Skeletal muscle tissue (tissue), 4 donors: ENCODE data around the gene RASSF7. TPM values are rescaled to one million over a fixed set of nuclear protein-coding genes. Genes with fewer than 3 reads are reported as not detected.

Experiments
- H3K27ac ChIP-seq: one replicate; pipeline ENCODE4 v1.7.0; 2013; ENCODE audit warnings: mild to moderate bottlenecking, low read depth, low read length, inconsistent platforms
- H3K27me3 ChIP-seq, 3 donors: one replicate each; pipeline ENCODE4 v1.7.0; 2013; ENCODE audit warnings: low read length in 3 of 3; ENCODE audit not compliant: control insufficient read depth in 3 of 3, insufficient read depth in 3 of 3
- H3K36me3 ChIP-seq, 3 donors: one replicate each; pipeline ENCODE4 v1.7.0; 2013; ENCODE audit warnings: low read length in 3 of 3; ENCODE audit not compliant: control insufficient read depth in 3 of 3, insufficient read depth in 3 of 3
- H3K4me1 ChIP-seq, 3 donors: one replicate each; pipeline ENCODE4 v1.7.0; 2013; ENCODE audit warnings: low read length in 3 of 3, mild to moderate bottlenecking in 3 of 3; ENCODE audit not compliant: control insufficient read depth in 3 of 3, insufficient read depth in 3 of 3
- H3K4me3 ChIP-seq, 3 donors: one replicate each; pipeline ENCODE4 v1.7.0; 2013; ENCODE audit warnings: low read length in 3 of 3
- H3K9ac ChIP-seq, 3 donors: one replicate each; pipeline ENCODE4 v1.7.0; 2013; ENCODE audit warnings: low read length in 3 of 3, mild to moderate bottlenecking in 3 of 3, moderate library complexity in 2 of 3, low read depth in 1 of 3
- H3K9me3 ChIP-seq, 3 donors: one replicate each; pipeline ENCODE4 v1.7.0; 2013; ENCODE audit warnings: low read length in 3 of 3; ENCODE audit not compliant: control insufficient read depth in 3 of 3
- total RNA-seq: library from RNA; depleted of rRNA; stranded (reverse); fragments of >200 nt; gene quantifications from one replicate; pipeline ENCODE4 v1.2.3, GENCODE V29; 2014
- donor health status: Osteomylitis.

Gene RASSF7
- total RNA-seq, 1 donor from 2014 or later, result 0.52 TPM

DNA sequence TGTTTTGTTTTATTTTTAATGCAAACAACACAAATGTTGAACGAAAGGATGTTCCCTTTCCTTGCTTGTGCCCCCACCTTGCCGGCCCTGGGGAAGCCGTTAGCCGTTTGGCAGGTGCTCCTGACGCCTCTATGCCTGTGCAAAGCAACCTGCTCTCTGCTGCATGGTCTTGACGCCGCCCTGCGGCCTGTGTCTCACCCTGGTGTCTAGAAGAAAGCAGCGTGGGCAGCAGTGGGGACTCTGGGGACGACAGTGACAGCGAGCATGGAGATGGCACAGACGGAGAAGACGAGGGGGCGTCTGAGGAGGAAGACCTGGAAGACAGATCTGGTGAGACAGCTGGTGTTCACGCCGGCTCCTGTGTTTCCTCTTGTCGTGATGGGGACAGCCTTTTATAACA lies 21.0 kb downstream of the RASSF7 start:
- Histone ChIP-seq H3K4me3 (no peak overlapping the region), H3K9me3 (no peaks in the 10 kb centered on the region), H3K36me3 (peaks cover 22 to 27% (median 25%) of the 10 kb centered on the region in 3 donors), H3K27ac (no peak overlapping the region), H3K4me1 (peaks cover 39 to 45% (median 39%) of the 10 kb centered on the region in 3 donors), H3K27me3 (no peaks in the 10 kb centered on the region), H3K9ac (no peak overlapping the region)

DNA sequence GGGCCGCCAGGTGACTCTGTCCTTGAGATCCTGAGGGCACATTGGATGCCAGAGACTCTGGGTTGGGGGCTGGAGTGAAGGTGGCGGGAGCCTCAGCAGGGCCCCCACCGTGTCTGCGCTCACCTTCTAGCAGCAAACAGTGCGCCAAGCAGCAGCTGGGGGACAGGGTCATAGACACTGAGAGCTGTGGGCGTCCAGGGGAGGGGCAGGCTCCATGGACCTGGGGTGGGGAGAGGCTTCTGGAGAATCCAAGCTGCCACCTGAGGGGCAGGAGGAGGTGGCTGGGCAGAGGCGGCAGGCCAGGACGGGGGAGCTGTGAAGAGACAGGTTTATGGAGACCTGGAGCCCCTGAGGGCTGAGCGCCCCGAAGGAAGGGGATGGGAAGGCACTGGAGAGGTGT lies 23.5 kb downstream of the RASSF7 start:
- Histone ChIP-seq H3K36me3 (peaks cover 37 to 42% (median 41%) of the 10 kb centered on the region in 3 donors), H3K27me3 (no peaks in the 10 kb centered on the region), H3K4me1 (peaks cover 15 to 20% (median 16%) of the 10 kb centered on the region in 3 donors), H3K27ac (no peak overlapping the region), H3K9ac (no peak overlapping the region), H3K9me3 (no peaks in the 10 kb centered on the region), H3K4me3 (no peak overlapping the region)

DNA sequence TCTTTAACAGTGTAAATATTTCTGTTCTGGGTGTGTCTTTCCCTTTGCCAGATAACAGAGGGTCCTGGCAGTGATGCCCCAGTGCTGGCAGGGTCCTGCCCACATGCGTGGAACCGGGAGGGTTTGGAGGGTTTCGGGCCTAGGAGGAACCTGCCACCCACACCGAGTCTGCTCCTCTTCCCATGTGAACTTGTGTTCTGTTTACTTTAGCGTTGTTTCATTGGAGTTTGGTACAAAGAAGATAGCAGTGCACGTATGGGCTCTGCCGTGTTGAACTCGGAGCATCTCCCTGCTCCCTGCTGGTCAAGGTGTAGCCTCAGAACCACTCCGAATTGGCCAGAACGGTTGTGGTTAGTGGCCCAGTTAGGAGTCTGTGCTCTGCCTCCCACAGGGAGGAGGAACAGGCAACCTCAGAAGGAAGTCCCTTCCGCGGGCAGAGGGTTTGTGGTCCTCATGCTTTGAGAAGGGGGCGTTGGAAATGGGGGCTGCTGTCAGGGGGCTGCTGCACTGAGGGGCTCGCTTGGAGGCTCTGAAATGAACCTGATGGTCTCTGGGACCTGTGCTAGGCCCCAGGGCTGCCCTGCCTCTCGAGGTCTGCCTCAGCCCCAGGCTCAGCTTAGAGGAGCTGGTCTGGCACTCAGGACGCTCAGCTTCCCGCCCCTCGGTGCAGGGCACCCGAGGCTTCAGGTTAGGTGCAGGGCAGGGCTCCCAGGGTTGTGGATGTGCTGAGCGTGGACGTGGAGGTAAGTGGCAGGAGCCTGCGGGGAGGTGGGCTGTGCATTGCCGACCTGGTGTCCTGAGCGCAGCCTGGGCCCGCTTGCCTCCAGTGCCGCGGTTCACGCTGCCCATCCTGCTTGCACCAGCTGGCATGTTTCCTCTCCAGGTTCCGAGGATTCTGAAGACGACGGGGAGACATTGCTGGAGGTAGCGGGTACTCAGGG lies 25.9 kb downstream of the RASSF7 start:
- Histone ChIP-seq H3K27me3 (no peaks in the 10 kb centered on the region), H3K36me3 (peaks cover 52 to 56% (median 56%) of the 10 kb centered on the region in 3 donors), H3K27ac (no peak overlapping the region), H3K4me1 (peaks cover 0 to 1% (median 0%) of the 10 kb centered on the region in 3 donors), H3K9ac (no peak overlapping the region), H3K9me3 (no peaks in the 10 kb centered on the region), H3K4me3 (no peak overlapping the region)

DNA sequence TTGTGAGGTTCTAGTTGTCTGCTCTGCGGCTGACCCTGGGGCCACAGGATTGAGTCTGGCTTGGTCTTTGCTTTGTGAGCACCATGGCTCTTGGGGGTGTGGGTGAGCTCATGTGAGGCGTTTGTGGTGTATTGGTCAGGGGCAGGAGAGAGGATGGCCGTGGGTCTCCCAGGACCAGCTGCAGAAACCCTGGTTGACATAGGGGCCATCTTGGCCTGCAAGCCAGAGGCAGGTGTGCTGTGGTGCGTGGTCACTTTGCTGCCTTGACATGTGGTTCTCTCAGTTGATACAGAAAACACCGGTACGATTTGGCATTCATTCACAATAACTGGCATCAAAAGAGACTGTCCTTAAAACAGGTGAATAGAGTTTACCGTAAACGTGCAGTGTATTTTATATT lies 26.8 kb downstream of the RASSF7 start:
- H3K9ac ChIP-seq, result no peak overlapping the region
- no peak overlapping the region for H3K4me3 ChIP-seq
- H3K27me3 ChIP-seq, result no peaks in the 10 kb centered on the region
- H3K4me1 ChIP-seq, result no peaks in the 10 kb centered on the region
- no peak overlapping the region for H3K27ac ChIP-seq
- H3K36me3 ChIP-seq, result peaks cover 49 to 58% (median 54%) of the 10 kb centered on the region in 3 donors
- H3K9me3 ChIP-seq, result no peaks in the 10 kb centered on the region

DNA sequence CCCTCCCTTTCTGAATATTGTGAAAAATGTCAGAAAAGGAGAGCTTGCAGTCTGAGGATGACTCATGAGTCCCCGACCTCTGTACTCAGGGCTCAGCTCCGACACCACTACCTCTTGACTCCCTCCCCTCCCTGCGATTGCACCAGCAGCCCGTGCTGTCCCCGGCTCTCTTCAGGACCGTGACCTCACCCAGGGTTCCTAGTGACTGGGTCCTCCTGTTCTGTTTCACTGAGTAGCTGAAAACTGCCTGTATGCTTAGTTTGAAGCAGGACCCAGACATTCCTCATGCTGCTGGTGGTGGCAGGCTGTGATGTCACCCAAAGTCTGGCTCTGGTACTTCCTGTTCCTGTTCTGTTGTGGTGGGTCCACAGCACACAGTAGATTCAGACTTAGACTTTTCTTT lies 27.2 kb downstream of the RASSF7 start:
- Histone ChIP-seq H3K36me3 (peaks cover 53 to 62% (median 59%) of the 10 kb centered on the region in 3 donors), H3K4me1 (no peaks in the 10 kb centered on the region), H3K27ac (no peak overlapping the region), H3K9me3 (no peaks in the 10 kb centered on the region), H3K9ac (no peak overlapping the region), H3K4me3 (no peak overlapping the region), H3K27me3 (no peaks in the 10 kb centered on the region)

DNA sequence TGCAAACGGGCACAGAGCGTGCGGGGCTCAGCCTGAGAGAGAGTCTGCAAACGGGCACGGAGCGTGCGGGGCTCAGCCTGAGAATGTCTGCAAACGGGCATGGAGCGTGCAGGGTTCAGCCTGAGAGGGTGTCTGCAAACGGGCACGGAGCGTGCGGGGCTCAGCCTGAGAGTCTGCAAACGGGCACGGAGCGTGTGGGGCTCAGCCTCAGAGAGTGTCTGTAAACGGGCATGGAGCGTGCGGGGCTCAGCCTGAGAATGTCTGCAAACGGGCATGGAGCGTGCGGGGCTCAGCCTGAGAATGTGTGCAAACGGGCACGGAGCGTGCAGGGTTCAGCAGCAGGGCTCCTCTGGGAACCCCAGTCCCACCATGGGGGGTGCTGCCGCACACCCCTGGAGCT lies 29.0 kb downstream of the RASSF7 start:
- H3K36me3 ChIP-seq, result peaks cover 57 to 69% (median 62%) of the 10 kb centered on the region in 3 donors
- no peaks in the 10 kb centered on the region for H3K4me1 ChIP-seq
- H3K27ac ChIP-seq, result no peak overlapping the region
- H3K27me3 ChIP-seq, result no peaks in the 10 kb centered on the region
- H3K4me3 ChIP-seq, result no peak overlapping the region
- no peaks in the 10 kb centered on the region for H3K9me3 ChIP-seq
- H3K9ac ChIP-seq, result no peak overlapping the region

DNA sequence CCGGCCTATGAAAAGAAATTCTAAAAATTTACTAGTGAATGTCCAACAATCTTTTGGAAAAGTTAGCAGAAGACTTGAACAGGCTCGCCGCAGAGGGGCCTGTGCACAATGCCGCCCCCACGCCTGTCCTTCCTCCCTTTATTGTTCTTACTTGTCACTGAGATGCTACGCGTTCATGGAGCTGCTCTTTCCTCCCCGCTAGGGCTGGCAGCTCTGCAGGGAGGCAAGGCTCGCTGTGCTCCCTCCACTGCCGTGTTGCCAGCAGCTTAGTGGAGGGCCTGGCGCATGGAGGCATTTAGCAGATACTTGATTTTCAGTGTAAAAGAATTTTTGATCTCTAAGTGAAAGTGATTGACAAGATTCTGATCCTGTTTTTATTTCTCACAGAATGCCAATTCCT lies 30.2 kb downstream of the RASSF7 start:
- H3K4me1 ChIP-seq, result no peaks in the 10 kb centered on the region
- no peaks in the 10 kb centered on the region for H3K9me3 ChIP-seq
- H3K27ac ChIP-seq, result no peak overlapping the region
- H3K27me3 ChIP-seq, result no peaks in the 10 kb centered on the region
- no peak overlapping the region for H3K4me3 ChIP-seq
- H3K36me3 ChIP-seq, result peaks cover 66 to 75% (median 67%) of the 10 kb centered on the region in 3 donors
- no peak overlapping the region for H3K9ac ChIP-seq

DNA sequence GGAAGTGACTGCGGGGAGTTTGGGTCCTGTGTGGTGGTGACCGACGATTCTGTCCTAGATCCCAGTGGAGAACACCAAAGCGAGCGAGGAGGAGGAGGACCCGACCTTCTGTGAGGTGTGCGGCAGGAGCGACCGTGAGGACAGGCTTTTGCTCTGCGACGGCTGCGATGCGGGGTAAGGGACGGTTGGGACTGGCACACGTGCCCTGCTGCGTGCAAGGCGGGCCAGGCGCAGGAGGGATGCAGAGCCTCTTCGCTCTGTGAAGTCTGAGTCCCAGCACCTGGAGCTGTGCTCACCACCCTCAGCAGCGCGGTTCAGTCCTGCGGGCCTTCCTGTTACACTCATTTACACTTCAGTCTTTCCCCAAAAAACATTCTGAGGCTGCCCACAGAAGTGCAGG lies 31.7 kb downstream of the RASSF7 start:
- H3K9me3 ChIP-seq, result no peaks in the 10 kb centered on the region
- no peak overlapping the region for H3K27ac ChIP-seq
- no peaks in the 10 kb centered on the region for H3K4me1 ChIP-seq
- peaks cover 61 to 68% (median 67%) of the 10 kb centered on the region in 3 donors for H3K36me3 ChIP-seq
- H3K4me3 ChIP-seq, result no peak overlapping the region
- H3K9ac ChIP-seq, result no peak overlapping the region
- no peaks in the 10 kb centered on the region for H3K27me3 ChIP-seq

DNA sequence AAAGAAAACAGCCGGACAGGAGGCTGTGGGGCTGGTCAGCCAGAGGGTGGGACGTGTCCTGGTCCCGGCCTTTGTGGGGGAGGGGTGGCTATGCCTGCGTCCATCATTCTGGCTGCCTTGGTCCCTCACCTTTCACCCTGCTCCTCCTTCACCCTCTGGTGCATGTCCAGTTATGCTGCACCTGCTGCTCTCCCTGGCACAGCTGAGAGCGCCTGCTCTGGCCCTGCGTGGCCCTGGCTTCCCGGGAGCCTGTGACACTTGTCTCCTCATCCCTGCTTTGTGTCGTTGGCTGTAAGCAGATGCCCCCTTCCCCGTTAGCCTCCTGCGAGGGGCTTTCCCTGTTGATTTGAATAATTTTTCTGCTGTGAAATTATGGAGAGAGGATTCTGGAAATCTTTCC lies 32.1 kb downstream of the RASSF7 start:
- H3K9me3 ChIP-seq, result no peaks in the 10 kb centered on the region
- peaks cover 61 to 69% (median 67%) of the 10 kb centered on the region in 3 donors for H3K36me3 ChIP-seq
- H3K4me3 ChIP-seq, result no peak overlapping the region
- H3K27ac ChIP-seq, result no peak overlapping the region
- H3K27me3 ChIP-seq, result no peaks in the 10 kb centered on the region
- no peak overlapping the region for H3K9ac ChIP-seq
- H3K4me1 ChIP-seq, result no peaks in the 10 kb centered on the region

DNA sequence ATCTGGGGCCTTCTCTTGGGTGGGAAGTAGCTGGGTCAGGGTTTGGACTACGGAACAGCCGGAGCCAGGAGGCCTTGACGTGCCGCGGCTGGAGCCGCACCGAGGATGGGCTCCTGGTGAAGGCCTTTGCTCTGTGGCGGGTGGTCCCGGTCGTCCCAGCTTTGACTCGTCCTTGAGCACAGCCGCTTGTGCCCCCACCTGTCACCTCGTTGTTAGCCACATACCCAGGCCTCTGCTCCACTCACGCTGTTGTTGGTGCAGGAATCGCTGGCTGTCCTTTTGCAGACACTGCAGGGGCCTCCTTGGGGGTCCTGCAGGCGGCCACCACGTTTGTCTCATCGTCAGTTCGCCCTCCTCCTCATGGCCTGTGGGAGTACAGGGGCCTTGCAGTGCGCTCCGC lies 32.6 kb downstream of the RASSF7 start:
- Histone ChIP-seq H3K36me3 (peaks cover 63 to 71% (median 69%) of the 10 kb centered on the region in 3 donors), H3K9ac (no peak overlapping the region), H3K4me3 (no peak overlapping the region), H3K9me3 (no peaks in the 10 kb centered on the region), H3K4me1 (no peaks in the 10 kb centered on the region), H3K27ac (no peak overlapping the region), H3K27me3 (no peaks in the 10 kb centered on the region)
